HG03066 (cell line): Measurements from ENCODE around the gene LEUTX.
A peak's percentile ranks its signal among the peaks of the same experiment; 100 is the strongest.

Source experiments
- ATAC-seq: cut with Tn5 transposase; IDR thresholded peaks from one replicate; pipeline ENCODE4 v1.9.1; 2021; ENCODE audit warnings: low read depth; ENCODE audit not compliant: unreplicated experiment

Gene LEUTX

DNA sequence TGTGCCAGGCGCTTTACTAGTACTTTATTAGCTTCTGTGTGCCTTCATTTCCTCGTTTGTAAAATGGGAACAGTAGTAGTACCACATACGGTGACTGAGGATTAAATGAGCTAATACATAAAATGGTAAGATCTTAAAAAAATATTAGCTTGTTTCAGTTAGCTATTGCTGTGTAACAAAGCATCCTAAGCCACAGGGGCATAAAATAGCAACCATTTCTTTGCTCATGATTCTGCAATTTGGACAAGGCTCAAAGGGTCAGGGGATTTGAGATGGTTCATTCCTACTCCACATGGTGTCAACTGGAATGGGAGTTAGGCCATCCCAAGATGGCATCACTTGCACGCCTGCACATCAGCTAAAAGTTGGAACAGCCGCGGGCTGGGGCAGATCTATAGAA is 42.0 kb downstream of the LEUTX start:
- ATAC-seq, result no peak

- no peak for ATAC-seq
Measured at GRCh38 chr19:39823686-39824085, 45.0 kb downstream of the LEUTX start.

- ATAC-seq, result peak; percentile 90
Measured at GRCh38 chr19:39824143-39825092, 45.8 kb downstream of the LEUTX start.

GRCh38 chr19:39825093-39825463 is 46.4 kb downstream of the LEUTX start:
- ATAC-seq, result no peak

- no peak for ATAC-seq
Measured at GRCh38 chr19:39825531-39826076, 47.0 kb downstream of the LEUTX start.

GRCh38 chr19:39826311-39826945 is 47.8 kb downstream of the LEUTX start:
- ATAC-seq, result no peak

- ATAC-seq, result no peak
Measured at GRCh38 chr19:39827216-39827615, 48.6 kb downstream of the LEUTX start.

DNA sequence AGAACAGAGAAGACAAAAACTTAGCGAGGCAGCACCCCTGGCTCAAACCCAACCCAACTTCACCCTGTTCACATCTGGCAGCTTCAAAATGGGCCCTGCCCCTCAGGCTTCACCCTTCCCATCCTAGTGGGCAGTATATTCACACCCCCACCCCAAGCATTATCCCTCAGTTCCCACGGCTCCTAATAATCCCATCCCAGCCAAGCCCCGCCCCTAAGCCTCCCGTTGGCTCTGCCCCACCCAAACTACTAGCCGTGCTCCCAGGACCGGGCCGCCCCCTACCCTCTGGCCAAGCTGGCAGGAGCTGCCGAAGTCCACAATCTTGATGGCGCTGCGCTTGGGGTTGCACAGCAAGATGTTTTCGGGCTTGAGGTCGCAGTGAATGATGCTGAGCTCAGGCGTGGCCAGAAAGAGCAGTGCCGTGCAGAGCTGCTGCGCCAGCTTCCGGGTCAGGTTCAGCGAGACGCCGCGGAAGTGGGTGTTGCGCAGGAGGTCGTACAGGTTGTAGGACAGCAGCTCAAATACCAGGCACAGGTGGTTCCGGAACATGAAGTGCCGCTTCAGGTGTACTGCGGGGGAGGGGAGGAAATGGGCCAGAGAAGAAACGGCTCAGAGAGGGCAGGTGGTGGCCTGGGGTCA is 49.5 kb downstream of the LEUTX start:
- no peak for ATAC-seq

GRCh38 chr19:39828654-39829032 is 50.0 kb downstream of the LEUTX start:
- ATAC-seq, result no peak

GRCh38 chr19:39829702-39830275 is 51.1 kb downstream of the LEUTX start:
- no peak for ATAC-seq

GRCh38 chr19:39830406-39830805 is 51.8 kb downstream of the LEUTX start:
- no peak for ATAC-seq

DNA sequence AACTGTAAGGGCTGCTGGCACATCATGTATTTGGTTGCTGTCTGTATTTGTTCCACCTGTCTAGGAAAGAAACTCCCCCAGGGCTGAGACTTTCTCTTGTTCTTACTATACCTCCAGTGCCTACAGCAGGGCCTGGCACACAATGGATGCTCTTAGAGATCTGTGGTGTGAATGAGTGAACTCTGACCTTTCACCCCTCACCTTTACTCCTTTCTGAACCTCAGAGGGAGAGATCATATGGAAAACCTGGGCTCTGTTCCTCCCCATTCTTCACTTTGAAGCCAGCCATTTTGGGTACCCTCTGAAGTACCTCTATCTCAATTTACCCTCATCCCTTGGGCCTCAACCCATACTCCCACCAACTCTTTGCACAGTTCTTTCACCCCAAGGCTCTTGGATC is 52.2 kb downstream of the LEUTX start:
- no peak for ATAC-seq

- ATAC-seq, result no peak
Measured at GRCh38 chr19:39831679-39832078, 53.0 kb downstream of the LEUTX start.

DNA sequence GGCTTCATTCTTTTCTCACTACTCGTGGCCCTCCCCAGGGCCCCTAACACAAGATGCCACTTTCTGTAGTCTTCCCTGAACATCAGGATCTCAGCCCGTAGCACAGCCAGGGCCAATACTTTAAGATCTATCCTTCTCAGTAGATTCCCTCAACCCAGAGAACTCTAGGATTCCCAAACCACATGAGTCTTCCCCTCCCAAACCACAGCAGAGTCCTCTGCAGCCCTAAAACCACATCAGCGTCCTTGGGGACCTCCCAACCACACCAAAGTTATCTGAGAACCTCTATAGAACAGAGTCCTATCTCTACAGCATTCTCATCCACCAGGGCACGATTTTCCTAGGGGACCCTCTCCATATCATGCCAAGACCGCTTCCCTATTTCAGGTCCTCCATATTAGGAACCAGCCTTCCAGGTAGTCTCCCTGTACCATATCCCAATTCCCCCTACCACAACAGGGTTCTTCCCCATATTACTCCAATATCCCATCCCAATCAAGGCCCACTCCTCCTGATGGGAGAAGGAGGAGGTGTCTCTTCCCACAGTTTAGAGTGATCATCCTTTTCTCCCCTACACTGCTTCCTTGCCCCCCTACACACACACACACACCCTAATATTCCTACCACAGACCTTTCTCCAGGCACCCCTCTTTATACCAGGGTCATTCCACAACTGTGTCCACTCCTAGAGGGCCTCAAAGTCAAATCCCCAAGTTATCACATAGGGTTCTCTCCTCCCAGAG is 53.9 kb downstream of the LEUTX start:
- ATAC-seq, result no peak

- ATAC-seq, result no peak
Measured at GRCh38 chr19:39833160-39833463, 54.5 kb downstream of the LEUTX start.

DNA sequence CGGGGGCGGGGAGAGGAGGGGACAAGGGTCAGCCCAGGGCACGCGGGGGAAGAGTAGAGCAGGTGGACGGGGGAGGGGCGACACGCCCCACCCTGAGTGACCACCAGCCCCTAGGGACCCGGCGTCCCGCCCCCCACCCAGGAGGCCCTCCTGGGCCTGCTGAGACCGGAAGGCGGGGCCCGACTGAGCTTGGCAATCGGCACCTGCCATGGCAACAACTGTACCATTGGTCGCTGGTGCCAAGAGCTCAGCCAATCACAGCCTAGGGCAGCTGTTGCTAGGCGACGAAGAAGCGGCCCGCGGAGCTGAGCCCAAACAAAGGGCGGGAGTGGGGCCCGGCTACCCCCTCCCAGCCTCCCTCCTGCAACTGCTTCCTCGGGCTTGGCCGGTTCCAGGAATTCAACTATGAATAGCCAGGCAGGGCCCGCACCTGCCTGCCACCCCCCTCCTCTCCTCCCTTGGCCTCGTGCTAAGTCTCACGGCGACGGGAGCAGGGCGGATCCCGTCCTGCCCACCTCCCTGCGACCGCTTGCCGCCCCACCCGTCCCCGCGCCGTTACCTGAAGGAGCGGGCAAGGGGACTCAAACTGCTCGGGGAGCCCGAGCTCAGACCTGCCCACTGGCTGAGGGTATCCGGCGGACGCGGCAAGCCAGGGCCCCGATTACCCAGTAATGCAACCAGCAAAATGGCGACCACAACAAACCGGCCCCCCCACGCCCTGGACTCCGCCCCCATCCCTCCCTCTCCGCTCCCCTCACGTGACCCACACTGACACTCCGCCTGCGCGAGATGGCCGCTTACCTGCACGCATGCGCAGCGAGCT is 55.0 kb downstream of the LEUTX start, which contains the start of gene DYRK1B:
DYRK1B (minus strand) TSS at position 699 of the 823 bp plus-strand sequence. CDS start 2,295 bp downstream, outside the sequence.
- ATAC-seq, result peak; percentile 86

DNA sequence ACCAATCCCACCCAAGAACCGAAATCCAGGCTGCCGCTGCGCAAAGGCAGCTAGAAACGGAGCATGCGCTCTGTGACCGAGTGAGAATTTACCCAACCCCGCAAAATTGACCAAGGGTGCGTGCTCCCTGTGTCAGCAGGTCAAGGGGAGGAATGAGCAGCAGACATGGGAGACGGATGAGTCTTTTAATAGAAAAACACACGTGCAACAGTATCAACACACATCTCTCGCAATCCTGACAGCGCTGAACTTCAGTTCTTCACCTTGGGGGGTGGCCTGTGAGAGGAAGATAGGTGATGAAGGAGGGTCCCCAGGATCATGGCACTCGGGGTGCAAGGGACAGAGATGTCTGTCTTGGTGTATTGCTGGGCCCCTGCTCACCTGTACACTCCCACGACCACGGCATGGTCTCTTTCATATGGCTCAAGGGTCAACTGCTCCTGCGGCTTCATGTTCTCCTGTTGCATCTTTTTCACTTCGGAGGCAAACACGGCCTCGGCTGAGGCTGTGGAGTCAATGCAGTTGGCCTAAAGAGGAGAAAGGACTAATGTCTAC is 55.7 kb downstream of the LEUTX start:
- ATAC-seq, result no peak
